Neural cell (in vitro differentiated cells): ENCODE results near the gene ATG3. TPM values are rescaled to one million over a fixed set of nuclear protein-coding genes. Genes with fewer than 3 reads are reported as not detected.

Experiments
- H2AFZ ChIP-seq: fragments of 200-600, 300-800 bp; sonication (generic), shearing (Covaris generic); 2 replicates; pipeline ENCODE4 v1.6.0; 2014; ENCODE audit warnings: low read depth, mild to moderate bottlenecking, antibody characterized with exemption, low read length, moderate library complexity
- H3F3A ChIP-seq: fragments of 200-600 bp; shearing (Covaris generic); 2 replicates; pipeline ENCODE4 v1.6.1; 2016; ENCODE audit warnings: mild to moderate bottlenecking, moderate library complexity, mixed read lengths, antibody characterized with exemption, low read length; ENCODE audit not compliant: insufficient read depth, poor library complexity, severe bottlenecking
- H3K27ac ChIP-seq: fragments of 200-600, 300-800 bp; sonication (generic), shearing (Covaris generic); 2 replicates; pipeline ENCODE4 v1.5.1; 2014; ENCODE audit warnings: mild to moderate bottlenecking, low read length, moderate library complexity
- H3K27me3 ChIP-seq: fragments of 300-800, 200-600 bp; sonication (generic), shearing (Covaris generic); 2 replicates; pipeline ENCODE4 v1.6.0; 2014; ENCODE audit warnings: mild to moderate bottlenecking, low read depth, low read length, moderate library complexity; ENCODE audit not compliant: insufficient read depth
- H3K36me3 ChIP-seq: fragments of 300-800, 200-600 bp; sonication (generic), shearing (Covaris generic); 2 replicates; pipeline ENCODE4 v1.5.1; 2014; ENCODE audit warnings: mild to moderate bottlenecking, antibody characterized with exemption, low read length, moderate library complexity; ENCODE audit not compliant: insufficient read depth
- H3K4me2 ChIP-seq: fragments of 300-800, 200-600 bp; sonication (generic), shearing (Covaris generic); 2 replicates; pipeline ENCODE4 v1.6.0; 2014; ENCODE audit warnings: mild to moderate bottlenecking, low read length
- H3K4me3 ChIP-seq: fragments of 300-800, 200-600 bp; sonication (generic), shearing (Covaris generic); 2 replicates; pipeline ENCODE4 v1.5.1; 2014; ENCODE audit warnings: mild to moderate bottlenecking, low read length, moderate library complexity
- H3K79me2 ChIP-seq: fragments of 200-600 bp; shearing (Covaris generic); replicated peaks from 2 replicates; pipeline ENCODE4 v1.6.0; 2014; ENCODE audit warnings: mild to moderate bottlenecking, low read length, moderate library complexity; ENCODE audit not compliant: insufficient read depth
- H3K9ac ChIP-seq: fragments of 300-800, 200-600 bp; sonication (generic), shearing (Covaris generic); 2 replicates; pipeline ENCODE4 v1.6.1; 2016; ENCODE audit warnings: mild to moderate bottlenecking, low read length, mixed read lengths
- H3K9me2 ChIP-seq: fragments of 200-600 bp; shearing (Covaris generic); 2 replicates; pipeline ENCODE4 v1.6.1; 2016; ENCODE audit warnings: mild to moderate bottlenecking, low read length, mixed read lengths; ENCODE audit not compliant: insufficient read depth
- H3K9me3 ChIP-seq: fragments of 200-600, 300-800 bp; sonication (generic), shearing (Covaris generic); 2 replicates; pipeline ENCODE4 v1.6.1; 2016; ENCODE audit warnings: mild to moderate bottlenecking, mixed run types, low read length, moderate library complexity, mixed read lengths
- H4K20me1 ChIP-seq: fragments of 200-600 bp; shearing (Covaris generic); 2 replicates; pipeline ENCODE4 v1.6.1; 2016; ENCODE audit warnings: mild to moderate bottlenecking, mixed run types; ENCODE audit not compliant: insufficient read depth
- CTCF ChIP-seq: fragments of 450-650 bp; IDR thresholded peaks from 2 replicates; pipeline ENCODE4 v1.5.1; 2014; ENCODE audit warnings: antibody characterized with exemption, mild to moderate bottlenecking, moderate library complexity; ENCODE audit not compliant: poor library complexity, severe bottlenecking
- EP300 ChIP-seq: fragments of 450-650 bp; conservative IDR thresholded peaks from 2 replicates; pipeline ENCODE4 v1.6.1; 2014; ENCODE audit warnings: antibody characterized with exemption, mild to moderate bottlenecking, moderate library complexity; ENCODE audit not compliant: poor library complexity, severe bottlenecking
- EZH2 ChIP-seq: fragments of 200-600, 300-800 bp; shearing (Covaris generic), sonication (generic); IDR thresholded peaks from 2 replicates; pipeline ENCODE4 v1.6.1; 2014; ENCODE audit warnings: antibody characterized with exemption, low read length, borderline replicate concordance, mild to moderate bottlenecking; ENCODE audit not compliant: insufficient read depth, poor library complexity, severe bottlenecking
- MXI1 ChIP-seq: fragments of 450-650 bp; conservative IDR thresholded peaks from 2 replicates; pipeline ENCODE4 v1.6.1; 2014; ENCODE audit warnings: antibody characterized with exemption, mild to moderate bottlenecking; ENCODE audit not compliant: poor library complexity, severe bottlenecking
- POLR2AphosphoS5 ChIP-seq: IDR thresholded peaks from 2 replicates; pipeline ENCODE4 v1.6.1; 2012
- RAD21 ChIP-seq: fragments of 450-650 bp; conservative IDR thresholded peaks from 2 replicates; pipeline ENCODE4 v1.6.1; 2014; ENCODE audit warnings: antibody characterized with exemption, mild to moderate bottlenecking, moderate library complexity
- REST ChIP-seq: IDR thresholded peaks from 2 replicates; pipeline ENCODE4 v1.6.1; 2012; ENCODE audit warnings: borderline replicate concordance
- SMC3 ChIP-seq: fragments of 450-650 bp; conservative IDR thresholded peaks from 2 replicates; pipeline ENCODE4 v1.6.1; 2014; ENCODE audit warnings: antibody characterized with exemption, mild to moderate bottlenecking, moderate library complexity; ENCODE audit not compliant: poor library complexity
- TAF1 ChIP-seq: IDR thresholded peaks from 2 replicates; pipeline ENCODE4 v1.6.1; 2012; ENCODE audit warnings: low read depth
- polyA plus RNA-seq: library from polyadenylated mRNA; depleted of rRNA; stranded (reverse); fragments of >200 nt; gene quantifications from 2 replicates; pipeline ENCODE4 v1.2.3, GENCODE V29; 2014

Gene ATG3
- polyA plus RNA-seq, 1 donor from 2014 or later: 49.3 TPM

GRCh38 chr3:112602217-112602838, 40.6 kb upstream of the ATG3 start:
- no peak overlapping the region for H3K9ac ChIP-seq
- no peaks in the 10 kb centered on the region for H3K9me2 ChIP-seq
- TF ChIP-seq SMC3: no peak
- no peak for TF ChIP-seq EP300
- TF ChIP-seq EZH2: no peak
- no peak for TF ChIP-seq CTCF
- no peak for TF ChIP-seq POLR2AphosphoS5
- TF ChIP-seq MXI1: no peak
- no peak for TF ChIP-seq REST
- TF ChIP-seq TAF1: no peak
- TF ChIP-seq RAD21: no peak
- H3K79me2 ChIP-seq: no peaks in the 10 kb centered on the region
- no peaks in the 10 kb centered on the region for H3K27me3 ChIP-seq
- H3K4me3 ChIP-seq: no peak overlapping the region
- H2AFZ ChIP-seq: no peak overlapping the region
- H3K9me3 ChIP-seq: no peaks in the 10 kb centered on the region
- no peak overlapping the region for H3K27ac ChIP-seq
- H3K36me3 ChIP-seq: peaks cover 10% of the 10 kb centered on the region
- no peaks in the 10 kb centered on the region for H3F3A ChIP-seq
- H3K4me2 ChIP-seq: no peak overlapping the region
- no peaks in the 10 kb centered on the region for H4K20me1 ChIP-seq

- Histone ChIP-seq H3K4me2 (no peak overlapping the region), H3K36me3 (peaks cover 17% of the 10 kb centered on the region), H4K20me1 (no peaks in the 10 kb centered on the region), H3K4me3 (no peak overlapping the region), H3K9ac (no peak overlapping the region), H3K9me3 (no peaks in the 10 kb centered on the region), H2AFZ (no peak overlapping the region), H3K27me3 (no peaks in the 10 kb centered on the region), H3K9me2 (no peaks in the 10 kb centered on the region), H3K79me2 (no peaks in the 10 kb centered on the region), H3F3A (no peaks in the 10 kb centered on the region), H3K27ac (no peak overlapping the region)
- TF ChIP-seq EZH2 (no peak), REST (no peak), EP300 (no peak), RAD21 (no peak), SMC3 (no peak), MXI1 (no peak), POLR2AphosphoS5 (no peak), CTCF (no peak), TAF1 (no peak)
Measured at GRCh38 chr3:112598731-112599130, 37.0 kb upstream of the ATG3 start.
